Epithelial cell of proximal tubule (primary cell): ENCODE results near the gene IRF4. TPM values are rescaled to one million over a fixed set of nuclear protein-coding genes. Genes with fewer than 3 reads are reported as not detected.

Experiments used
- DNase-seq: peaks from one replicate; pipeline ENCODE4 v3.0.0-alpha.2; 2011; ENCODE audit warnings: low read depth
- H3K4me3 ChIP-seq: 2 replicates; pipeline ENCODE4 v1.5.1; 2011; ENCODE audit warnings: low read depth, mild to moderate bottlenecking, low read length
- total RNA-seq: library from RNA; depleted of rRNA; stranded (reverse); fragments of >200 nt; gene quantifications from 2 replicates; pipeline ENCODE4 v1.2.3, GENCODE V29; 2015
- TF ChIP-seq, protein P1 (sequence below): conservative IDR thresholded peaks from 2 replicates; pipeline ENCODE4 v1.5.1; 2012; ENCODE audit warnings: low read depth, mild to moderate bottlenecking, low read length

IRF4 gene
- total RNA-seq, 1 donor from 2014 or later: 0.23 TPM

DNA sequence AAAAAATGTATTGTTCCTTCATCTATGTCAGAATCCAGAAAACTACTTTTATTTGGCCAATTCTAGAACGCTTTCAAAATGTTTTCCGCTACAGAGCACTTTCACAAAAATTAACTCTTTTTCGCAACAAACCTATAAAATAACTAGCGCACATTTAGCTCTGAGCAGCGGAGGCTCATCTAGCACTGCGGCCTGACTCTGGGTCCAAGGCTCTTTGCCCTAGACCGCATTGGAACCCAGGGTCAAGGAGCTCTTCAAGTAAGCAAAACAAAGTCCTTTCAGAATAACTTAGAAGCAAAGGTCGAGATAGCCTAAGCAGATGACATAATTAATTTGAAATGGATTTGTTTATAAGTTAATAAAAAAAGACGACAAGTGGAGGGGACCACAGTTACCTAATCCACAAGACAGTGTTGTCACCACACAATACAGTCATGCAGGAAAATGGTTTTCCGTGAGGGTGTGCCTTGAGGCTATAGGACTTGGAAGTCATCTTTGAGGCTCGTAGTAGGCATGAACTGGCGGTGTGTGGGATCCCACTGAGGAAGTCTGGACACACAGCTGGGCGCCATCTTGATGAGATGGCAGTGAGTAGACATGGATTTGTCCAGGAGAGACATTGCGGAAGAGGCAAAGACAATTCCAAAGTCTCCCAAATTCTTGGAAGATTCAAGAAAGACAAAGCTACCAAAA is 29.2 kb upstream of the IRF4 start:
- no peak for DNase-seq
- TF ChIP-seq, protein P1, sequence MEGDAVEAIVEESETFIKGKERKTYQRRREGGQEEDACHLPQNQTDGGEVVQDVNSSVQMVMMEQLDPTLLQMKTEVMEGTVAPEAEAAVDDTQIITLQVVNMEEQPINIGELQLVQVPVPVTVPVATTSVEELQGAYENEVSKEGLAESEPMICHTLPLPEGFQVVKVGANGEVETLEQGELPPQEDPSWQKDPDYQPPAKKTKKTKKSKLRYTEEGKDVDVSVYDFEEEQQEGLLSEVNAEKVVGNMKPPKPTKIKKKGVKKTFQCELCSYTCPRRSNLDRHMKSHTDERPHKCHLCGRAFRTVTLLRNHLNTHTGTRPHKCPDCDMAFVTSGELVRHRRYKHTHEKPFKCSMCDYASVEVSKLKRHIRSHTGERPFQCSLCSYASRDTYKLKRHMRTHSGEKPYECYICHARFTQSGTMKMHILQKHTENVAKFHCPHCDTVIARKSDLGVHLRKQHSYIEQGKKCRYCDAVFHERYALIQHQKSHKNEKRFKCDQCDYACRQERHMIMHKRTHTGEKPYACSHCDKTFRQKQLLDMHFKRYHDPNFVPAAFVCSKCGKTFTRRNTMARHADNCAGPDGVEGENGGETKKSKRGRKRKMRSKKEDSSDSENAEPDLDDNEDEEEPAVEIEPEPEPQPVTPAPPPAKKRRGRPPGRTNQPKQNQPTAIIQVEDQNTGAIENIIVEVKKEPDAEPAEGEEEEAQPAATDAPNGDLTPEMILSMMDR: no peak
- H3K4me3 ChIP-seq: no peak overlapping the region

DNA sequence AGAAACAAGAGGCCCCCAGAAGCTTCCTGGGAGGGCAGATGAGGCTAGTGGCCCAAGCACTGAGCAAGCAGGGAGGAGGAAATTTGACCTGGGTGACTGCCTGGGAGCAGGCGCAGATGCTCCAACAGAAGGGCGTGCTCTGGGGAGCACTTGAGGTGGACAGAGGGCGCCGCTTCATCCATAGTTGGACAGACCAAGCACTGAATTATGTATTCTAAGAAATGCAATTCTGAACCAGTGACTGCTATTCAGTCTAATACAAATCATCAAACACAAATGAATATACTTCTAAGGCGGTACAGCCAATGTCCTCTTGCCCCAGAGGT is 28.7 kb upstream of the IRF4 start:
- no peak for DNase-seq
- H3K4me3 ChIP-seq: no peak overlapping the region
- TF ChIP-seq, protein P1: no peak

DNA sequence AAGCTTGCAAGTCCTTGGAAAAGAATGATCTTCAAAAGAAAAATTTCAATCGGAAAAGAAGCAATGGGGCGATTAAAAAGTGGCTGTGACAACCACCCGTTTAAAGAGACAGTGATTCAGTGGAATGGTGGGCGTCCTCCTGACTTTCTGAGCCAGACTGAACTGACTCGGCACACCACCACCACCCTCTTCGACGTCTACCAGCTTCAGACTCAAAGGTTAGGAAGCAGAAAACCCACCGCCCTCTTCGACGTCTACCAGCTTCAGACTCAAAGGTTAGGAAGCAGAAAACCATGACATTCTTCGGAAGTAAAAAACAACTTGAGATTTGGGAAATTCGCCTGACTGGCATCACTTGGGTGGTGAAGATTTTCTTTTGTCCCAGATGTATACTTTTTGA is 28.3 kb upstream of the IRF4 start:
- no peak overlapping the region for H3K4me3 ChIP-seq
- TF ChIP-seq, protein P1: no peak
- DNase-seq: no peak

DNA sequence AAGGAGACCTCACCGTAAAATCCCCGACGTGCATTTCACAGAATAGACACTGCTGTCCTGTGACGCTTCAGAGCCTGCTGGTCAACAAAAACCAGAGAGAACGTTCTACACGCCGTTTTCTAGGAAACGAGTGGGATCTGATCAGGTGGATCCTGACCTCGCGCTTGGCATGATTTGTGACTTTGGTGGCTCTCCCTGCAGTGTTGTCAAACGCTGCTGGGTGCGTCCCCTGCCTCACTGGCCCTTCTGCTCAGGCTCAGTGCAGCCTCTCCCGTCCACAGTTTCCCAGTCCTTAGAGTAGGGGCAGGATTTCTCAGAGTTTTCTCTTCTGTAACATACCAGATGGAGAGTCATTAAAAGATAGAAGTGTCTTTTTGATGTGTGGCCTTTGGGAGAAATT is 27.6 kb upstream of the IRF4 start:
- TF ChIP-seq, protein P1: no peak
- no peak for DNase-seq
- no peak overlapping the region for H3K4me3 ChIP-seq

DNA sequence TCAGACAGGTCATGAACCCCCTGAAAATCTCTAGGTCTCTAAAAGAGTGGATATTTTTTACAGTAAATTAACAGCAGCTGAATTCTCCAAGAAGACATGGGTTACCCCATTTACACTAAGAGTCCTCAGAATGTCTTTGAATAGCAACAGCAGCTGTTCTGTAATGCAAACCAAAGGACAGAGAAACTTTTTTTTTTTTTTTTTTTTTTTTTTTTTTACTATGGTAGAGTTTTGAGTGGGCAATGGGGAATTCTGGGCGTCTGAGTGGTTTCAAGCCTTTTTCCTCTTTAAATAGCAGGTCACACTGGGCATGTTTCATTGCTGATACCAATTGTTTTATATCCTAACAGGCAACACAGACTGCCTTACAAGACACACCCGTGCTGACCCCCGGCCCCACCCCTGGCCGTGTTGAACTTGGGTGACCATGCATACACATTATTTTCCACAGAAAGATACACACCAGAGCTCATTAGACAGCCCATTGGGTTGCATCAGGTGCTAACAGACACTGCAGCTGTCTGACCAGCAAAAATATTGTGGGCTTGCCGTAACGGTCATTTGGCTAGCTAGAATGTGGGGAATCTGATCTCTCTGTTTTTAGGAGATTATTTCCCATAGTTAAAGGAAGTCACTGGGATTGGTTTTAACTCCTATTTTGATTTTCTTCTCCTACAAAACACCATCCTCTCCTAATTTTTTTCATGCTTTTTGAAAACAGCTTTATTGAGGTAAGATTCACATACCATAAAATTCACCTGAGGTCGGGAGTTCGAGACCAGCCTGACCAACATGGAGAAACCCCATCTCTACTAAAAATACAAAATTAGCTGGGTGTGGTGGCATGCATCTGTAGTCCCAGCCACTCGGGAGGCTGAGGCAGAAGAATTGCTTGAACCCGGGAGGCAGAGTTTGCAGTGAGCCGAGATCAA is 26.7 kb upstream of the IRF4 start:
- DNase-seq: peak; percentile 23
- H3K4me3 ChIP-seq: no peak overlapping the region
- TF ChIP-seq, protein P1: no peak

DNA sequence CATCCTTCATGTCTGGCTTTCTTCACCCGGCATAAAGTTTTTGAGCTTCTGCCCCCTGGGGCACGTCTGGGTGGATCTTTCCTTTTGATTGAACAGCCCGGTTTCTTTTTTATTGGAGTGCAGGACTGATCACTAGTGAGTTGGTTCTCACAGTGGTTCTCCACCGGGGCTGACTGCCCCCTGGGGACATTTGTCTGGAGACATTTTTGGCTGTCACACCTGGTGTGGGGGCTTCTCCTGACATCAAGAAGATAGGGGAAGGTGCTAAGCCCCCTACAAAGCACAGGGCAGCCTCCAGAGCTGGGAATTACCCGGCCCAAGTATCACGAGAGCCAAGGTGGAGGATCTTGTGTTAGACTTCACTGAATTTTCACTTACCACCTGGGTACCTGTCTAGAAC is 25.7 kb upstream of the IRF4 start:
- no peak overlapping the region for H3K4me3 ChIP-seq
- TF ChIP-seq, protein P1: no peak
- DNase-seq: no peak
